ENCODE data around the gene CYP2A7. TPM values are rescaled to one million over a fixed set of nuclear protein-coding genes. Genes with fewer than 3 reads are reported as not detected.
A peak's percentile ranks its signal among the peaks of the same experiment; 100 is the strongest.

The CYP2A7 gene
- total RNA-seq, 1 experiment from 2014 or later = not detected

DNA sequence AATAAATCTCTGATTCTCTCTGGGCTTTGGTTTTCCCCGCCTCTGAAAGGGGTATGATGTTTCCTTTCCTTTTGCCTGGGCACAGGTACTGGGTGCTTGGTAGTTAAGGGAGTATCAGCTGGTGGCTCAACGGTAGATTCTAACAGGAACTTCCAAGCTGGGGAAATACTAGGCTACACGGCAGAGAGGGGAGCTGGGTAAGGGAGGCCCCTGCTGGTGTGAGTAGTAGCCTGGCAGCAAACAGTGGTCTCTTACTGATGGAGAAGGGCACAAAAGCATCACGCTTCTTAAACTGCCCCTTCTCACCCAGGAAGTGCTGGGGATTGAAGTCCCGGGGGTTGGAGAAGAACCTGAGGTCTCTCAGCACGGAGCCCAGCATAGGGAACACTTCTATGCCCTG, 26.9 kb upstream of the CYP2A7 start:
- H2AFZ ChIP-seq (ENCODE audit: low read depth, low read length, poor library complexity, severe bottlenecking) = no peak overlapping the region
- ChIA-PET POLR2A (no interaction called here), RAD21 (ENCODE audit: low non-redundant PET in 1 of 2, low total read pairs in 2 of 2, uncharacterized antibody in 2 of 2, unreplicated experiment in 2 of 2) (no interaction called here), CTCF (interaction anchor here (0.7 kb wide), 1 partner anchor 246 kb away, joined by 3 read pairs; no protein-coding TSS in a partner anchor)
- H3K4me1 ChIP-seq (ENCODE audit: control insufficient read depth in 1 of 2, insufficient read depth in 2 of 2, low read length in 2 of 2) = peaks cover 0 to 13% of the 10 kb centered on the region in 2 experiments; a peak in 1 of 4 replicates
- peak; percentile 78 for ATAC-seq
- no peaks in the 10 kb centered on the region for H3K79me2 ChIP-seq (ENCODE audit: insufficient read depth, low read length)
- no TSS peak for BruUV-seq (replicated peaks)
- H3K9me2 ChIP-seq (ENCODE audit: insufficient read depth) = no peaks in the 10 kb centered on the region
- intact Hi-C loops (cut with micrococcal nuclease) = no loop called here
- no peaks in the 10 kb centered on the region for H4K20me1 ChIP-seq (ENCODE audit: insufficient read depth)
- H3K4me2 ChIP-seq (ENCODE audit: low read length) = no peak overlapping the region
- no peak for DNase-seq (ENCODE audit: low read depth, low spot score)
- no peaks in the 10 kb centered on the region for H3K9me3 ChIP-seq (ENCODE audit: control insufficient read depth in 1 of 2, insufficient read depth in 1 of 2, low read depth in 1 of 2, low read length in 2 of 2)
- no peaks in the 10 kb centered on the region for H3K36me3 ChIP-seq (ENCODE audit: control insufficient read depth in 1 of 2, insufficient read depth in 2 of 2, low read length in 2 of 2)
- H3K4me3 ChIP-seq (replicated peaks in 1 of 2; ENCODE audit: low read depth in 1 of 2, low read length in 2 of 2) = no peak overlapping the region
- H3K27me3 ChIP-seq (ENCODE audit: insufficient read depth, low read length) = peaks cover 61% of the 10 kb centered on the region
- TF ChIP-seq RAD21 (IDR thresholded peaks at IDR 0.05; ENCODE audit: low read depth) (peak; percentile 51), EZH2phosphoT487 (IDR thresholded peaks at IDR 0.05; ENCODE audit: borderline replicate concordance) (no peak)
- TF ChIP-seq, protein P1, sequence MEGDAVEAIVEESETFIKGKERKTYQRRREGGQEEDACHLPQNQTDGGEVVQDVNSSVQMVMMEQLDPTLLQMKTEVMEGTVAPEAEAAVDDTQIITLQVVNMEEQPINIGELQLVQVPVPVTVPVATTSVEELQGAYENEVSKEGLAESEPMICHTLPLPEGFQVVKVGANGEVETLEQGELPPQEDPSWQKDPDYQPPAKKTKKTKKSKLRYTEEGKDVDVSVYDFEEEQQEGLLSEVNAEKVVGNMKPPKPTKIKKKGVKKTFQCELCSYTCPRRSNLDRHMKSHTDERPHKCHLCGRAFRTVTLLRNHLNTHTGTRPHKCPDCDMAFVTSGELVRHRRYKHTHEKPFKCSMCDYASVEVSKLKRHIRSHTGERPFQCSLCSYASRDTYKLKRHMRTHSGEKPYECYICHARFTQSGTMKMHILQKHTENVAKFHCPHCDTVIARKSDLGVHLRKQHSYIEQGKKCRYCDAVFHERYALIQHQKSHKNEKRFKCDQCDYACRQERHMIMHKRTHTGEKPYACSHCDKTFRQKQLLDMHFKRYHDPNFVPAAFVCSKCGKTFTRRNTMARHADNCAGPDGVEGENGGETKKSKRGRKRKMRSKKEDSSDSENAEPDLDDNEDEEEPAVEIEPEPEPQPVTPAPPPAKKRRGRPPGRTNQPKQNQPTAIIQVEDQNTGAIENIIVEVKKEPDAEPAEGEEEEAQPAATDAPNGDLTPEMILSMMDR (IDR thresholded peaks at IDR 0.05 in 2 of 3, conservative IDR thresholded peaks at IDR 0.05 in 1 of 3; ENCODE audit: borderline replicate concordance in 1 of 3, insufficient read depth in 1 of 3, low read depth in 2 of 3, low read length in 2 of 3) = peak; percentile 16 to 50 (median 36); a peak in 4 of 6 replicates
- H3K27ac ChIP-seq (ENCODE audit: low read depth, low read length) = no peak overlapping the region
- H3K9ac ChIP-seq (ENCODE audit: low read length) = no peak overlapping the region

DNA sequence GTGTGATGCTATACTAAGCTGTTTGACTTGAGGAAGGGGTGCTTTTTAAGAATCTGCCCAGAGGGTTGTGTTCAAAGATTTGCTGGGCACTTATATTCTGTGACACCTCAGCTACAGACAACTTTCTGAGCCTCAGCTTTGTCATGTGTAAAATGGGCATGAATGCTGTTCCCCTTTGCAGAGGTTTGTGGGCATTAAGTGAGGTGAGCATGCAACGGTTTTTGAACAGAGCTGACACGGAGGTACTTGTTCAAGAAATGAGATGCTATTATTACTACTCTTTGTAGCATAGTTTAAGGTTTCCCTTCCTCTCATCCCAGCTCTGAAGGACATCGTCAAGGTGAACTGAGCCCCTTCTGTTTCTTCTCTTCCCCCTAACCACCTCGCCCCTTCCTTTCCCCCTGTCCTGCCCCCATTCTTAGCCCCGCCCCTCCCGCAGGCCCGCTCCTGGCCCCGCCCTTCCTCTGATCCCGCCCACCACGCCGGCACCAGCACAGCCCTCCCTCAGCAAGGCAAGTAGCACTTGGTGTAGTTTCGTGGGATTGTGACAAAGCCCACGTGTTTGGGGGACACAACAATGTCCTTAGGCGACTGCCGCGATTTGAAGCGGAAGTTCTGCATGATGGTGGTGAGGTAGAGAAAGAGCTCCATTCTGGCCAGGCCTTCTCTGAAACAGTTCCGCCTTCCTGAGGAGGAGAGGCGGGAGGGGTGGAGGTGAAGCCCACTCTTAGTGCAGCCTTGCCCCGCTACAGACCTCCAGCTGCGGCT, 26.1 kb upstream of the CYP2A7 start:
- H3K4me2 ChIP-seq (ENCODE audit: low read length) = peak overlapping the region; percentile 11; the same call in 1 of the 2 replicates
- H4K20me1 ChIP-seq (ENCODE audit: insufficient read depth) = no peaks in the 10 kb centered on the region
- intact Hi-C loops (cut with micrococcal nuclease) = no loop called here
- DNase-seq (ENCODE audit: low read depth, low spot score) = no peak
- H3K4me3 ChIP-seq (replicated peaks in 1 of 2; ENCODE audit: low read depth in 1 of 2, low read length in 2 of 2) = no peak overlapping the region
- H3K27me3 ChIP-seq (ENCODE audit: insufficient read depth, low read length) = peaks cover 58% of the 10 kb centered on the region
- no TSS peak for BruUV-seq (replicated peaks)
- ChIA-PET POLR2A (no interaction called here), CTCF (no interaction called here), RAD21 (ENCODE audit: low non-redundant PET in 1 of 2, low total read pairs in 2 of 2, uncharacterized antibody in 2 of 2, unreplicated experiment in 2 of 2) (no interaction called here)
- H3K36me3 ChIP-seq (ENCODE audit: control insufficient read depth in 1 of 2, insufficient read depth in 2 of 2, low read length in 2 of 2) = no peaks in the 10 kb centered on the region
- H3K9me3 ChIP-seq (ENCODE audit: control insufficient read depth in 1 of 2, insufficient read depth in 1 of 2, low read depth in 1 of 2, low read length in 2 of 2) = no peaks in the 10 kb centered on the region
- no peak overlapping the region for H3K27ac ChIP-seq (ENCODE audit: low read depth, low read length)
- peaks cover 0 to 13% of the 10 kb centered on the region in 2 experiments; a peak in 1 of 4 replicates for H3K4me1 ChIP-seq (ENCODE audit: control insufficient read depth in 1 of 2, insufficient read depth in 2 of 2, low read length in 2 of 2)
- H3K79me2 ChIP-seq (ENCODE audit: insufficient read depth, low read length) = no peaks in the 10 kb centered on the region
- ATAC-seq = peak; percentile 80
- no peak overlapping the region for H2AFZ ChIP-seq (ENCODE audit: low read depth, low read length, poor library complexity, severe bottlenecking)
- H3K9me2 ChIP-seq (ENCODE audit: insufficient read depth) = no peaks in the 10 kb centered on the region
- H3K9ac ChIP-seq (ENCODE audit: low read length) = no peak overlapping the region
- TF ChIP-seq ELF1 (IDR thresholded peaks at IDR 0.05; ENCODE audit: borderline replicate concordance, low read depth) = no peak
- no peak for TF ChIP-seq EGR1 (IDR thresholded peaks at IDR 0.05; ENCODE audit: low read depth)
- TF ChIP-seq, protein P2, sequence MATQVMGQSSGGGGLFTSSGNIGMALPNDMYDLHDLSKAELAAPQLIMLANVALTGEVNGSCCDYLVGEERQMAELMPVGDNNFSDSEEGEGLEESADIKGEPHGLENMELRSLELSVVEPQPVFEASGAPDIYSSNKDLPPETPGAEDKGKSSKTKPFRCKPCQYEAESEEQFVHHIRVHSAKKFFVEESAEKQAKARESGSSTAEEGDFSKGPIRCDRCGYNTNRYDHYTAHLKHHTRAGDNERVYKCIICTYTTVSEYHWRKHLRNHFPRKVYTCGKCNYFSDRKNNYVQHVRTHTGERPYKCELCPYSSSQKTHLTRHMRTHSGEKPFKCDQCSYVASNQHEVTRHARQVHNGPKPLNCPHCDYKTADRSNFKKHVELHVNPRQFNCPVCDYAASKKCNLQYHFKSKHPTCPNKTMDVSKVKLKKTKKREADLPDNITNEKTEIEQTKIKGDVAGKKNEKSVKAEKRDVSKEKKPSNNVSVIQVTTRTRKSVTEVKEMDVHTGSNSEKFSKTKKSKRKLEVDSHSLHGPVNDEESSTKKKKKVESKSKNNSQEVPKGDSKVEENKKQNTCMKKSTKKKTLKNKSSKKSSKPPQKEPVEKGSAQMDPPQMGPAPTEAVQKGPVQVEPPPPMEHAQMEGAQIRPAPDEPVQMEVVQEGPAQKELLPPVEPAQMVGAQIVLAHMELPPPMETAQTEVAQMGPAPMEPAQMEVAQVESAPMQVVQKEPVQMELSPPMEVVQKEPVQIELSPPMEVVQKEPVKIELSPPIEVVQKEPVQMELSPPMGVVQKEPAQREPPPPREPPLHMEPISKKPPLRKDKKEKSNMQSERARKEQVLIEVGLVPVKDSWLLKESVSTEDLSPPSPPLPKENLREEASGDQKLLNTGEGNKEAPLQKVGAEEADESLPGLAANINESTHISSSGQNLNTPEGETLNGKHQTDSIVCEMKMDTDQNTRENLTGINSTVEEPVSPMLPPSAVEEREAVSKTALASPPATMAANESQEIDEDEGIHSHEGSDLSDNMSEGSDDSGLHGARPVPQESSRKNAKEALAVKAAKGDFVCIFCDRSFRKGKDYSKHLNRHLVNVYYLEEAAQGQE (IDR thresholded peaks at IDR 0.05; ENCODE audit: low read depth) = no peak
- no peak for TF ChIP-seq TCF7L2 (IDR thresholded peaks at IDR 0.05; ENCODE audit: borderline replicate concordance, extremely low read depth, insufficient read depth, insufficient read length)
- no peak for TF ChIP-seq YY1 (IDR thresholded peaks at IDR 0.05; ENCODE audit: extremely low read depth, insufficient replicate concordance, low read depth, low read length)
- TF ChIP-seq, protein P3, sequence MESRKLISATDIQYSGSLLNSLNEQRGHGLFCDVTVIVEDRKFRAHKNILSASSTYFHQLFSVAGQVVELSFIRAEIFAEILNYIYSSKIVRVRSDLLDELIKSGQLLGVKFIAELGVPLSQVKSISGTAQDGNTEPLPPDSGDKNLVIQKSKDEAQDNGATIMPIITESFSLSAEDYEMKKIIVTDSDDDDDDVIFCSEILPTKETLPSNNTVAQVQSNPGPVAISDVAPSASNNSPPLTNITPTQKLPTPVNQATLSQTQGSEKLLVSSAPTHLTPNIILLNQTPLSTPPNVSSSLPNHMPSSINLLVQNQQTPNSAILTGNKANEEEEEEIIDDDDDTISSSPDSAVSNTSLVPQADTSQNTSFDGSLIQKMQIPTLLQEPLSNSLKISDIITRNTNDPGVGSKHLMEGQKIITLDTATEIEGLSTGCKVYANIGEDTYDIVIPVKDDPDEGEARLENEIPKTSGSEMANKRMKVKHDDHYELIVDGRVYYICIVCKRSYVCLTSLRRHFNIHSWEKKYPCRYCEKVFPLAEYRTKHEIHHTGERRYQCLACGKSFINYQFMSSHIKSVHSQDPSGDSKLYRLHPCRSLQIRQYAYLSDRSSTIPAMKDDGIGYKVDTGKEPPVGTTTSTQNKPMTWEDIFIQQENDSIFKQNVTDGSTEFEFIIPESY (IDR thresholded peaks at IDR 0.05; ENCODE audit: extremely low read depth, insufficient replicate concordance, low read length) = no peak
- TF ChIP-seq POLR2A (IDR thresholded peaks at IDR 0.05; ENCODE audit: borderline replicate concordance, extremely low read depth, insufficient read depth, insufficient read length) = no peak

Data from HCT116 (cell line).